Lower leg skin (tissue), 3 donors: Measurements from ENCODE around the gene COG1.

Source experiments
- CTCF ChIP-seq, 3 donors: fragments of 450-650 bp; IDR thresholded peaks; one replicate each; pipeline ENCODE4 v1.5.1; 2016; ENCODE audit warnings: antibody characterized with exemption in 3 of 3, mild to moderate bottlenecking in 3 of 3, moderate library complexity in 2 of 3
- POLR2A ChIP-seq, 2 donors: fragments of 450-650 bp; IDR thresholded peaks; one replicate each; pipeline ENCODE4 v1.6.1; 2016 to 2017; ENCODE audit warnings: antibody characterized with exemption in 2 of 2, mild to moderate bottlenecking in 1 of 2, moderate library complexity in 1 of 2

- TF ChIP-seq POLR2A (IDR thresholded peaks at IDR 0.05): no peak
- no peak for TF ChIP-seq CTCF (IDR thresholded peaks at IDR 0.05)
Measured at GRCh38 chr17:73187203-73187769, 5.6 kb upstream of the COG1 start.
